HepG2 (cell line): ENCODE data around the gene GOLGA6D. TPM values are rescaled to one million over a fixed set of nuclear protein-coding genes. Genes with fewer than 3 reads are reported as not detected.

ENCODE experiments used
- ELF3 ChIP-seq: IDR thresholded peaks from 2 replicates; pipeline ENCODE4 v1.6.1; 2016; ENCODE audit warnings: missing genetic modification reagents, missing compliant biosample characterization
- HES4 ChIP-seq: sonication (generic); formaldehyde crosslinking; IDR thresholded peaks from 2 replicates; pipeline ENCODE4 v1.9.0; 2021; ENCODE audit warnings: mild to moderate bottlenecking, missing genetic modification reagents, borderline replicate concordance
- KDM5A ChIP-seq: fragments of 200-600 bp; sonication (generic); IDR thresholded peaks from 2 replicates; pipeline ENCODE4 v1.7.0; 2018; ENCODE audit warnings: antibody characterized with exemption, mild to moderate bottlenecking, low read length, borderline replicate concordance
- NKX3-1 ChIP-seq: sonication (generic); formaldehyde crosslinking; IDR thresholded peaks from 2 replicates; pipeline ENCODE4 v1.5.0; 2020; ENCODE audit warnings: missing genetic modification reagents
- SAP130 ChIP-seq: IDR thresholded peaks from 2 replicates; pipeline ENCODE4 v1.6.1; 2016; ENCODE audit warnings: low read depth
- SNRNP70 ChIP-seq: fragments of 200-400 bp; formaldehyde crosslinking; IDR thresholded peaks from 2 replicates; pipeline ENCODE4 v1.6.1; 2017; ENCODE audit warnings: mild to moderate bottlenecking, low read depth, low read length, moderate library complexity
- SOX13 ChIP-seq, 3 experiments: fragments of 450-650 bp in 1 of 3; sonication (generic) in 1 of 3; formaldehyde crosslinking in 1 of 3; IDR thresholded peaks in 2 of 3; conservative IDR thresholded peaks in 1 of 3; 2 replicates each; pipeline versions ENCODE4 v1.5.0 to v1.6.1; 2016 to 2020; ENCODE audit warnings: antibody characterized with exemption in 1 of 3, mild to moderate bottlenecking in 1 of 3, missing compliant biosample characterization in 1 of 3, missing genetic modification reagents in 1 of 3, moderate library complexity in 1 of 3
- SP4 ChIP-seq: sonication (generic); formaldehyde crosslinking; IDR thresholded peaks from 2 replicates; pipeline ENCODE4 v1.8.1; 2023; ENCODE audit warnings: mild to moderate bottlenecking, missing genetic modification reagents
- TBL1XR1 ChIP-seq: fragments of 150-350 bp; IDR thresholded peaks from 2 replicates; pipeline ENCODE4 v1.6.1; 2014; ENCODE audit warnings: borderline replicate concordance, low read length; ENCODE audit not compliant: partially characterized antibody
- ZNF224 ChIP-seq: sonication (generic); formaldehyde crosslinking; IDR thresholded peaks from 2 replicates; pipeline ENCODE4 v1.5.0; 2020; ENCODE audit warnings: mild to moderate bottlenecking, missing genetic modification reagents
- ZNF225 ChIP-seq: sonication (generic); formaldehyde crosslinking; IDR thresholded peaks from 2 replicates; pipeline ENCODE4 v1.4.0; 2020; ENCODE audit warnings: mild to moderate bottlenecking, missing genetic modification reagents
- ZNF235 ChIP-seq: sonication (generic); formaldehyde crosslinking; IDR thresholded peaks from 2 replicates; pipeline ENCODE4 v1.8.1; 2023; ENCODE audit warnings: mild to moderate bottlenecking, missing genetic modification reagents, borderline replicate concordance
- polyA plus RNA-seq, 8 experiments: library from polyadenylated mRNA; depleted of rRNA in 3 of 8; stranded (reverse) in 7 of 8; unstranded in 1 of 8; fragments of >200 nt; fragmentation: Illumina TruSeq in 4 of 8; extraction: Trizol in 4 of 8; gene quantifications; 2 replicates each; pipeline versions ENCODE4 v1.2.1 to v1.2.3, GENCODE V29; 2011 to 2016; ENCODE audit warnings: low read depth in 4 of 8, missing spikeins in 1 of 8, mixed read lengths in 1 of 8; ENCODE audit not compliant: insufficient read depth in 1 of 8
- total RNA-seq, 5 experiments: library from RNA; depleted of rRNA; stranded (reverse); fragments of >200 nt; fragmentation: Illumina TruSeq; extraction: Trizol; gene quantifications; 2 replicates each; pipeline ENCODE4 v1.2.3, GENCODE V29; 2016; ENCODE audit warnings: low read depth in 1 of 5
- TF ChIP-seq, protein P1 (sequence below): sonication (generic); formaldehyde crosslinking; IDR thresholded peaks from 2 replicates; pipeline ENCODE4 v1.4.0; 2020; ENCODE audit warnings: mild to moderate bottlenecking, missing genetic modification reagents
- TF ChIP-seq, protein P2 (sequence below): sonication (generic); formaldehyde crosslinking; IDR thresholded peaks from 2 replicates; pipeline ENCODE4 v1.4.0; 2020; ENCODE audit warnings: mild to moderate bottlenecking, missing genetic modification reagents
- TF ChIP-seq, protein P3 (sequence below): sonication (generic); formaldehyde crosslinking; IDR thresholded peaks from 2 replicates; pipeline ENCODE4 v1.8.1; 2023; ENCODE audit warnings: mild to moderate bottlenecking, inconsistent platforms, moderate library complexity, missing genetic modification reagents, borderline replicate concordance
- TF ChIP-seq, protein P4 (sequence below): sonication (generic); formaldehyde crosslinking; IDR thresholded peaks from 2 replicates; pipeline ENCODE4 v1.9.0; 2021; ENCODE audit warnings: missing genetic modification reagents, borderline replicate concordance
- TF ChIP-seq, protein P5 (sequence below): sonication (generic); formaldehyde crosslinking; IDR thresholded peaks from 2 replicates; pipeline ENCODE4 v1.4.0; 2020; ENCODE audit warnings: missing genetic modification reagents, borderline replicate concordance
- TF ChIP-seq, protein P6 (sequence below): IDR thresholded peaks from 2 replicates; pipeline ENCODE4 v1.6.1; 2016
- TF ChIP-seq, protein P7 (sequence below): IDR thresholded peaks from 2 replicates; pipeline ENCODE4 v1.6.1; 2016

The GOLGA6D gene
- total and polyA plus RNA-seq, 2 of the 13 experiments (the other 11 are each of a cell fraction or from before 2014, with no cell fraction given): 0.04 TPM; not detected in 1

DNA sequence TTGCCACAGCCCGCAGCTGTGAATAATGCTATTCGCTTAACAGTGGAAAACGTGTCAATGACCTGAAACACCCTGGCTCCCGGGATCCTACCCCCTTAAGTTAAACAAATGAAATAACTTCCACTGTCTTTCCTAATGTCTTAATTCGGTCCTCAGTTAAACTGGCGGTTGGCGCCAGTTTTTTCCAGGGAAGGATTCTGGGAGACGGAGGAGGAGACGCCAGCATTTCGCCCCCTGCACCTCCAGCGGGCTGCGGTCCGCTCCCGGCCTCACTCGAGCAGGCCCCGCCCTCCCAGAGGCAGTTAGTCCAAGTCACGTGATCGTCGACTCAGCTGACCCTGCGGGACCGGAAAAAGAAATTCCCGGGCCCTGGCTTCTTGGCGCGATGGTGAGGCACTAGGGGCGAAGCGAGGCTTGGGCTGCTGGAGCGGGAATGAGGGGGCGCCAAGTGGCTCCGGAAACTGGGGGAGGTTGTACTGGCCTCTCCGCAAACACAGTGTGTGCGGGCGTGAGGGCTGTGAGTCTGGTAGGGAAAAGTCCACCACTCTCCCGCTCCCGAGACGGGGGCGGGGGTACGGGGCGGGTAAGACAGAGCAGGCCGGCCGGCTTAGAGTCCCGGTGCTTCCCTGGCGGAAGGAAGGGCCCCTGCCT, 53.2 kb downstream of the GOLGA6D start, which contains the start of gene COMMD4 (continued):
- TF ChIP-seq SOX13 (IDR thresholded peaks at IDR 0.05): no peak
- no peak for TF ChIP-seq SOX13 (CRISPR knock-in tag; conservative IDR thresholded peaks at IDR 0.05 in 1 of 2, IDR thresholded peaks at IDR 0.05 in 1 of 2)
- TF ChIP-seq, protein P1, sequence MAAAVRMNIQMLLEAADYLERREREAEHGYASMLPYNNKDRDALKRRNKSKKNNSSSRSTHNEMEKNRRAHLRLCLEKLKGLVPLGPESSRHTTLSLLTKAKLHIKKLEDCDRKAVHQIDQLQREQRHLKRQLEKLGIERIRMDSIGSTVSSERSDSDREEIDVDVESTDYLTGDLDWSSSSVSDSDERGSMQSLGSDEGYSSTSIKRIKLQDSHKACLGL (CRISPR knock-in tag): 0 out of 2 replicates have a peak, but pooled peaks have one; percentile 36
- TF ChIP-seq, protein P2, sequence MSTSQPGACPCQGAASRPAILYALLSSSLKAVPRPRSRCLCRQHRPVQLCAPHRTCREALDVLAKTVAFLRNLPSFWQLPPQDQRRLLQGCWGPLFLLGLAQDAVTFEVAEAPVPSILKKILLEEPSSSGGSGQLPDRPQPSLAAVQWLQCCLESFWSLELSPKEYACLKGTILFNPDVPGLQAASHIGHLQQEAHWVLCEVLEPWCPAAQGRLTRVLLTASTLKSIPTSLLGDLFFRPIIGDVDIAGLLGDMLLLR (CRISPR knock-in tag): 0 out of 2 replicates have a peak, but pooled peaks have one; percentile 46
- TF ChIP-seq, protein P3, sequence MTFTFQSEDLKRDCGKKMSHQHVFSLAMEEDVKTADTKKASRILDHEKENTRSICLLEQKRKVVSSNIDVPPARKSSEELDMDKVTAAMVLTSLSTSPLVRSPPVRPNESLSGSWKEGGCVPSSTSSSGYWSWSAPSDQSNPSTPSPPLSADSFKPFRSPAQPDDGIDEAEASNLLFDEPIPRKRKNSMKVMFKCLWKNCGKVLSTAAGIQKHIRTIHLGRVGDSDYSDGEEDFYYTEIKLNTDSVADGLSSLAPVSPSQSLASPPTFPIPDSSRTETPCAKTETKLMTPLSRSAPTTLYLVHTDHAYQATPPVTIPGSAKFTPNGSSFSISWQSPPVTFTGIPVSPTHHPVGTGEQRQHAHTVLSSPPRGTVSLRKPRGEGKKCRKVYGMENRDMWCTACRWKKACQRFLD (CRISPR knock-in tag): peak; percentile 68; the same call in 1 of the 2 replicates
- peak; percentile 54; the same call in 1 of the 2 replicates for TF ChIP-seq ZNF225 (CRISPR knock-in tag)
- TF ChIP-seq TBL1XR1: peak; percentile 76
- TF ChIP-seq, protein P4, sequence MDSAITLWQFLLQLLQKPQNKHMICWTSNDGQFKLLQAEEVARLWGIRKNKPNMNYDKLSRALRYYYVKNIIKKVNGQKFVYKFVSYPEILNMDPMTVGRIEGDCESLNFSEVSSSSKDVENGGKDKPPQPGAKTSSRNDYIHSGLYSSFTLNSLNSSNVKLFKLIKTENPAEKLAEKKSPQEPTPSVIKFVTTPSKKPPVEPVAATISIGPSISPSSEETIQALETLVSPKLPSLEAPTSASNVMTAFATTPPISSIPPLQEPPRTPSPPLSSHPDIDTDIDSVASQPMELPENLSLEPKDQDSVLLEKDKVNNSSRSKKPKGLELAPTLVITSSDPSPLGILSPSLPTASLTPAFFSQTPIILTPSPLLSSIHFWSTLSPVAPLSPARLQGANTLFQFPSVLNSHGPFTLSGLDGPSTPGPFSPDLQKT (CRISPR knock-in tag): no peak
- peak; percentile 73 for TF ChIP-seq ELF3 (CRISPR knock-in tag)
- TF ChIP-seq, protein P5, sequence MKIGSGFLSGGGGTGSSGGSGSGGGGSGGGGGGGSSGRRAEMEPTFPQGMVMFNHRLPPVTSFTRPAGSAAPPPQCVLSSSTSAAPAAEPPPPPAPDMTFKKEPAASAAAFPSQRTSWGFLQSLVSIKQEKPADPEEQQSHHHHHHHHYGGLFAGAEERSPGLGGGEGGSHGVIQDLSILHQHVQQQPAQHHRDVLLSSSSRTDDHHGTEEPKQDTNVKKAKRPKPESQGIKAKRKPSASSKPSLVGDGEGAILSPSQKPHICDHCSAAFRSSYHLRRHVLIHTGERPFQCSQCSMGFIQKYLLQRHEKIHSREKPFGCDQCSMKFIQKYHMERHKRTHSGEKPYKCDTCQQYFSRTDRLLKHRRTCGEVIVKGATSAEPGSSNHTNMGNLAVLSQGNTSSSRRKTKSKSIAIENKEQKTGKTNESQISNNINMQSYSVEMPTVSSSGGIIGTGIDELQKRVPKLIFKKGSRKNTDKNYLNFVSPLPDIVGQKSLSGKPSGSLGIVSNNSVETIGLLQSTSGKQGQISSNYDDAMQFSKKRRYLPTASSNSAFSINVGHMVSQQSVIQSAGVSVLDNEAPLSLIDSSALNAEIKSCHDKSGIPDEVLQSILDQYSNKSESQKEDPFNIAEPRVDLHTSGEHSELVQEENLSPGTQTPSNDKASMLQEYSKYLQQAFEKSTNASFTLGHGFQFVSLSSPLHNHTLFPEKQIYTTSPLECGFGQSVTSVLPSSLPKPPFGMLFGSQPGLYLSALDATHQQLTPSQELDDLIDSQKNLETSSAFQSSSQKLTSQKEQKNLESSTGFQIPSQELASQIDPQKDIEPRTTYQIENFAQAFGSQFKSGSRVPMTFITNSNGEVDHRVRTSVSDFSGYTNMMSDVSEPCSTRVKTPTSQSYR: peak; percentile 16; the same call in 1 of the 2 replicates
- 0 out of 2 replicates have a peak, but pooled peaks have one; percentile 27 for TF ChIP-seq ZNF235 (CRISPR knock-in tag)
- 0 out of 2 replicates have a peak, but pooled peaks have one; percentile 66 for TF ChIP-seq SP4 (CRISPR knock-in tag)
- TF ChIP-seq KDM5A: peak; percentile 97
- TF ChIP-seq, protein P6, sequence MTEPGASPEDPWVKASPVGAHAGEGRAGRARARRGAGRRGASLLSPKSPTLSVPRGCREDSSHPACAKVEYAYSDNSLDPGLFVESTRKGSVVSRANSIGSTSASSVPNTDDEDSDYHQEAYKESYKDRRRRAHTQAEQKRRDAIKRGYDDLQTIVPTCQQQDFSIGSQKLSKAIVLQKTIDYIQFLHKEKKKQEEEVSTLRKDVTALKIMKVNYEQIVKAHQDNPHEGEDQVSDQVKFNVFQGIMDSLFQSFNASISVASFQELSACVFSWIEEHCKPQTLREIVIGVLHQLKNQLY (CRISPR knock-in tag): peak; percentile 78
- TF ChIP-seq SAP130 (CRISPR knock-in tag): peak; percentile 100
- no peak for TF ChIP-seq ZNF224 (CRISPR knock-in tag)
- peak; percentile 65; the same call in 1 of the 2 replicates for TF ChIP-seq NKX3-1
- no peak for TF ChIP-seq SNRNP70
- no peak for TF ChIP-seq HES4 (CRISPR knock-in tag)
- TF ChIP-seq, protein P7, sequence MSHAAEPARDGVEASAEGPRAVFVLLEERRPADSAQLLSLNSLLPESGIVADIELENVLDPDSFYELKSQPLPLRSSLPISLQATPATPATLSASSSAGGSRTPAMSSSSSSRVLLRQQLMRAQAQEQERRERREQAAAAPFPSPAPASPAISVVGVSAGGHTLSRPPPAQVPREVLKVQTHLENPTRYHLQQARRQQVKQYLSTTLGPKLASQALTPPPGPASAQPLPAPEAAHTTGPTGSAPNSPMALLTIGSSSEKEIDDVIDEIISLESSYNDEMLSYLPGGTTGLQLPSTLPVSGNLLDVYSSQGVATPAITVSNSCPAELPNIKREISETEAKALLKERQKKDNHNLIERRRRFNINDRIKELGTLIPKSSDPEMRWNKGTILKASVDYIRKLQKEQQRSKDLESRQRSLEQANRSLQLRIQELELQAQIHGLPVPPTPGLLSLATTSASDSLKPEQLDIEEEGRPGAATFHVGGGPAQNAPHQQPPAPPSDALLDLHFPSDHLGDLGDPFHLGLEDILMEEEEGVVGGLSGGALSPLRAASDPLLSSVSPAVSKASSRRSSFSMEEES (CRISPR knock-in tag): peak; percentile 93
